Mucosa of descending colon (tissue), 3 donors: ENCODE results near the gene SIK1. TPM values are rescaled to one million over a fixed set of nuclear protein-coding genes. Genes with fewer than 3 reads are reported as not detected.

Source experiments
- ATAC-seq: fragments of 200-7000 bp; cut with Tn5 transposase; one replicate; pipeline ENCODE4 v1.9.1; 2020; ENCODE audit warnings: mild to moderate bottlenecking, moderate library complexity
- DNase-seq, 3 donors: peaks; one replicate each; pipeline ENCODE4 v3.0.0-alpha.2; 2020
- H3K36me3 ChIP-seq: fragments of 200-600 bp; one replicate; pipeline ENCODE4 v1.8.0; 2021; ENCODE audit warnings: low read depth, mild to moderate bottlenecking
- H3K4me1 ChIP-seq: fragments of 200-600 bp; one replicate; pipeline ENCODE4 v1.8.0; 2021; ENCODE audit warnings: low read depth, mild to moderate bottlenecking
- H3K4me3 ChIP-seq: fragments of 200-600 bp; one replicate; pipeline ENCODE4 v1.8.0; 2021; ENCODE audit warnings: mild to moderate bottlenecking
- H3K9me3 ChIP-seq: fragments of 200-600 bp; one replicate; pipeline ENCODE4 v1.8.0; 2021; ENCODE audit warnings: mild to moderate bottlenecking
- CTCF ChIP-seq: fragments of 200-600 bp; IDR thresholded peaks from one replicate; pipeline ENCODE4 v1.8.0; 2022; ENCODE audit warnings: antibody characterized with exemption, mild to moderate bottlenecking
- intact Hi-C, 2 donors: fragments of 100-400 bp; cut with DNase I in 1 of 2; cut with micrococcal nuclease in 1 of 2; formaldehyde crosslinking; loops; one replicate each; pipeline versions ENCODE4 v1.11.0 to v1.11.1; 2022; cut with DNase I, micrococcal nuclease
- total RNA-seq, 3 donors: library from RNA; stranded (reverse); fragmentation: NEBNext Ultra II Directional in 2 of 3; extraction: Animal tissue kit (Norgen Biotek cat#: 25700) in 2 of 3; gene quantifications; one replicate each; pipeline versions ENCODE4 v1.2.1 to v1.2.4, GENCODE V29; 2021 to 2023
- donor health status: DM: no; HTN: no; CAD: no; lungs with moderate emphysema.
- donor health status: DM: no; HTN: no; CAD: no.
- donor health status: DM: no; HTN: yes; CAD: no.

SIK1 gene
- total RNA-seq, 3 donors from 2014 or later, result 5.5 to 40.5 (median 7.9) TPM

GRCh38 chr21:43367859-43368258 lies 59.1 kb downstream of the SIK1 start:
- no peak for ATAC-seq
- H3K4me3 ChIP-seq, result no peak overlapping the region
- TF ChIP-seq CTCF, result no peak
- intact Hi-C loops, result no loop called here
- H3K9me3 ChIP-seq, result no peaks in the 10 kb centered on the region
- H3K36me3 ChIP-seq, result no peaks in the 10 kb centered on the region
- no peak for DNase-seq
- H3K4me1 ChIP-seq, result no peaks in the 10 kb centered on the region

GRCh38 chr21:43367296-43367695 lies 59.6 kb downstream of the SIK1 start:
- no peak for DNase-seq
- H3K9me3 ChIP-seq, result no peaks in the 10 kb centered on the region
- TF ChIP-seq CTCF, result no peak
- H3K4me3 ChIP-seq, result no peak overlapping the region
- intact Hi-C loops, result no loop called here
- no peaks in the 10 kb centered on the region for H3K36me3 ChIP-seq
- no peak for ATAC-seq
- no peaks in the 10 kb centered on the region for H3K4me1 ChIP-seq

- Histone ChIP-seq H3K4me1 (no peaks in the 10 kb centered on the region), H3K4me3 (no peak overlapping the region), H3K36me3 (no peaks in the 10 kb centered on the region), H3K9me3 (no peaks in the 10 kb centered on the region)
- intact Hi-C loops, result no loop called here
- no peak for TF ChIP-seq CTCF
- DNase-seq (no peak), ATAC-seq (no peak)
Measured at GRCh38 chr21:43366656-43367055, 60.3 kb downstream of the SIK1 start.

GRCh38 chr21:43365611-43366426 lies 61.1 kb downstream of the SIK1 start:
- no peak for DNase-seq
- Histone ChIP-seq H3K4me1 (no peaks in the 10 kb centered on the region), H3K36me3 (no peaks in the 10 kb centered on the region), H3K4me3 (no peak overlapping the region), H3K9me3 (no peaks in the 10 kb centered on the region)
- ATAC-seq, result no peak
- intact Hi-C loops, result no loop called here
- no peak for TF ChIP-seq CTCF

- Histone ChIP-seq H3K4me3 (no peak overlapping the region), H3K4me1 (no peaks in the 10 kb centered on the region), H3K36me3 (no peaks in the 10 kb centered on the region), H3K9me3 (no peaks in the 10 kb centered on the region)
- no peak for DNase-seq
- intact Hi-C loops, result no loop called here
- ATAC-seq, result no peak
- no peak for TF ChIP-seq CTCF
Measured at GRCh38 chr21:43364851-43365424, 62.0 kb downstream of the SIK1 start.

Other genes with a start within 250 kb of the SIK1 start
- under 1 TPM; 0.32 to 0.48 (median 0.47) TPM for gene HSF2BP, start 232.4 kb upstream of the SIK1 start, total RNA-seq
- gene RRP1B, start 232.4 kb upstream of the SIK1 start, total RNA-seq, result 10 to 100 TPM; 11.1 to 22.5 (median 14.8) TPM